ENCODE measurements around the gene ARHGAP10.

ARHGAP10 gene

DNA sequence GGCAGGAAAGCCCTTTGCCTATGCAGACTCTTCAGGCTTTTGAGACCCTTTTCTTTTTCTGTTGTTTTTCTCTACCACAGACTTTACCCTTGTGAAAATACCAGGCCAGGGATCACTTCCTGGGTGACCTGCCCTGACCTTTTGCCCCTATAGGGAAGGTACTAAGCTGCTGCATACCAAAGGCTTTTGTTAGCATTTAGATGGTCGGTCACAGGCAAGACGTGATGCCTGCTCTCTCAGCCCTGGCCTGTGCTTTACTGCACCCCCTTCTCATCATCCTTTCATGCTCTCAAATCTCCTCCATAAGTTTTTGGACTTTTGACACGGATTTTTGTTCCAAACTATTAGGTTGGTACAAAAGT, 98.2 kb downstream of the ARHGAP10 start:
- no peak for DNase-seq

DNA sequence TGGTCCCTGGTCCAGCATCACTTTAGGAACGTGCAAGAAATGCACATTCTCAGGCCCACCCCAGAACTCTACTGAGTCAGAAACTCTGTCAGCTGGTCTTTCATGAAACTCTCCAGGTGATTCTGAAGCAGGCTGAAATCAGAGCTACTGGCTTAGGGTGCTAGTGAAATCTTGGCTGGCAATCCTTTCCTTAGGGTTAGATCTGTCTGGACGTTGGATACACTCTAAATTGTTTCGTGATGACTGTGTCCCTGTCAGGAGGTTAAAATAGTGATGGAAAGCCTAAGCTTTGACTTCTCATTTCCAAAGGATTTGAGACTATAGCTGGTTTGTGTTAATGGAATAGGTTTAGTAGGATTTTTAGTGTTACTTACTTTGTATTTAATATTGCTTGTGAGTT, 99.1 kb downstream of the ARHGAP10 start:
- no peak for DNase-seq

- DNase-seq: peak; percentile 16
Observed at GRCh38 chr4:147831551-147832171, 99.8 kb downstream of the ARHGAP10 start.

GRCh38 chr4:147833254-147833653, 101.4 kb downstream of the ARHGAP10 start:
- DNase-seq: no peak

DNA sequence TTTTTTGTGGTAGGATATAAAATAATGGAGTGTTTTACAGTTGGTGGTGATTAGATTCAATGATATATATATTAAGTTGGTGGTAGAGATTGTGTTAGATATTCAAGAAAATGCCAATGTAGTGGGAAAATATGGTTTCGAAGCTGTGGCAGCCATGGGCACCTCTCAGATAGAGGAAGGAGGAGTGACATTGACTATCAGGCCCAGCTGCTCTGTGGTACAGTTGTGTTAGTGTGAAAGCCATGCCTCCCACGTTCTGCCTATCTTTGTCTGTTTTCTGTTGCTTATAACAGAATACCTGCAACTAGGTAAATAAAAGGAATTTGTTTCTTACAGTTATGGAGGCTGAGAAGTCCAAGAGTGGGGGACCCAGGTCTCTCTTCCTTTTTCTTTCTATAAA, 101.9 kb downstream of the ARHGAP10 start:
- no peak for DNase-seq

DNA sequence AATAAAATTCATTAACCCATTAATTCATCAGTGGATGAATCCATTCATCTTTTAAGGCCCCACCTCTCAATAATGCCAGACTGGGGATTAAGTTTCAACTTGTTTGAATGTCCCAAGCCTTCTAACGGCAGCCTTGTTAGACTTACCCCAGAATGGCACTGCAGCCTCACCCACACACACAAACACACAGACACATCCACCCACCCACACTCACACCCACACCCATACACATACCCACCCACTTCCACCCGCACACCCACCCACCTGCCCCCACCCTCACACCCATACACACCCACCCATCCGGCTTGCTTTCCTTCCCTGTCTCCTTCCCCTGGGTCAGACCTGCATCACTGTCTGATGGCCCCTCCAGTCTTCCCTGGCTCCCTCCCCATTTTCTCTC, 102.6 kb downstream of the ARHGAP10 start:
- no peak for DNase-seq

DNA sequence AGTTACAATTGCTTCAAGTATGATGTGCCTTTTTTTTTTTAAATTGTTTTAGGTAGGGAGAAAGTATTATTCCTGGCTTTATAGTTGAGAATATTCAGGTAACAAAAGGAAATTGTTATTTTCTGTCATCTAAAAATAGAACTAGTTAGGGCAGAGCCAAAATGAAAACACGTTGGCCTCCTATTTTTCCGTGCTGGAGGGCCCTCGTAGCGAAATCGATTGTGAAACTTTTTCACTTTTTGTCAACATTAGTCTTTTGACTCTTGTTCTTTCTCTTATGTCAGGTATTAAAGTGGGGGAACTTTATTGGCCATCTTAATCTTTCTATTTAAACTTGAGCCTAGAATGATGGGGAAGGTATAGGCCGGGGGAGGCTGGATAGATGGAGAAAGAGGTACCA, 104.9 kb downstream of the ARHGAP10 start:
- peak; percentile 64 for DNase-seq

DNA sequence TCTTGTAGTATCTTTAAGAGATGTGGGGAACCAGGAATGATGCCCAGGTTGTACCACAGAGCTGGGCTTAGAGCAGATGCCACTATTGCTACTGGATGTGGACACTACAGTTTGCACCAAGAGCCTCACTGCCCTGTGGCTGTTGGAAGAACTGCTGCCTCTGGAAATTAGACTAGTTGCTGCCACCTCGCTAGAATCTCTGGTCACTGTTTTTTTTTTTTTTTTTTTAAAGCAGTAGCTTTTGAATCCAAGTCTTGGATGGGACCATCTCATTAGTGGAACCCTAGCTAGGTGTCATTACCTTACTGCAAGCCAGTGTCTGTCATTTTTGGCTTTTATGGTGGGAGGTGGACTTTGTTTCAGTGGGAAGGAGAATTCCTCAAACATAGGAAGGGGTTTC, 105.5 kb downstream of the ARHGAP10 start:
- no peak for DNase-seq

- DNase-seq: no peak
Observed at GRCh38 chr4:147837854-147838253, 106.0 kb downstream of the ARHGAP10 start.

- DNase-seq: no peak
Observed at GRCh38 chr4:147839200-147839599, 107.3 kb downstream of the ARHGAP10 start.

DNA sequence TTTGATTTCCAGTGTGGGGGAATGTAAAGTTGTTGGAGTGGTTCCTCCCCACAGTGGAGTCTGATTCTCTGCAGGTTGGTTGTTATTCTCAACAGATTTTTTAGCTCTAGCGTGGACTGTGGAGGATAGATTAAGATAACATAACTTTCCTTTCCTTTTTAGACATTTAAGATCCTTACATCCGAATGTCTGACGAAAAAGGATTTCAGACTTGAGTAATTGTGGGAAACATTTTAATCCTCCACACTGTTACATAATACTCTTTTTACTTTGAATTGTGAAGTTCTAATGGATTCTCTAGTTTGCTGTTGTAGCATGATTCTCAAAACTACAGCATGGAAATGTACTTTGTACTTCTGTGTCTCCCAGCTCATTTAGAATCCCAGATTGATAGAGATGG, 107.8 kb downstream of the ARHGAP10 start:
- DNase-seq: no peak

DNA sequence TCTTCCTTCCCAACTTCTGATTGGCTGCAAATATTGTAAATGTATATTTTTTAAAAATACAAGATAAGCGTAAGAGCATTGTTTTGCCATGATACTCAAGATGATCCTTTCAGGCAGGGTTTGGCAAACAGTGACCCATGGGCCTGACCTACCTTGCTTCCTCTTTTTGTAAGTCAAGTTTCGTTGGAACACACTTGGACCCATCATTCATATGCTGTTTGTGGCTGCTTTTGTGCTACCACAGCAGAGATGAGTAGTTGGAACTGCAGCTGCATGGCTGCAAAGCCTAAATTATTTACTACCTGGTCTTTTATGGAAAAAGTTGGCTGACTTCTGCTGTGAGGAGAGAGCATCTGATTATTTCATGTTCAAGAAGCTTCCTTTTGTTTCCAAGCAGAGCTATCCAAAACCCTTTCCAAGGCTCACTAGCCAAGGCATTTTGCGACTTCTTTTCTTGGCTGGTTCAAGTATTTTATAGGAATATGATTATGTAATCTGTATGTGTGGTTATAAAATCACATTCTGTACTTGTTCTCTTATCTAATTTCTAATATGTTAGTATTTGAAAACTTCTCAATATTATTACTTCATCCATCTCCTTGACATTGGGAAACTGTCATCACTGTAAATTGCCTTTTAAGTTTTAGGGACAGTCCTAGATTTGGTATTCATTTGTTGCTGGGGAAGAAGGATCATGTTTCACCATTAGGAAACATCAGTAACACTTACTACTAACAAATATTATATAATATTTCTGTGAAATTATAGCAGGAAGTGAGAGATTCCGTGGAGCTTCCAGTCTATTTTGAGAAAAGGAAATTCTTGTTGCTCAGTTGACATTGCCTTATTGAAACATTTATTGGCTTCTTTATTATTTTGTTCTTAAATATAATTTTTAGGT, 109.2 kb downstream of the ARHGAP10 start:
- DNase-seq: no peak

GRCh38 chr4:147842573-147842972, 110.7 kb downstream of the ARHGAP10 start:
- DNase-seq: no peak

DNA sequence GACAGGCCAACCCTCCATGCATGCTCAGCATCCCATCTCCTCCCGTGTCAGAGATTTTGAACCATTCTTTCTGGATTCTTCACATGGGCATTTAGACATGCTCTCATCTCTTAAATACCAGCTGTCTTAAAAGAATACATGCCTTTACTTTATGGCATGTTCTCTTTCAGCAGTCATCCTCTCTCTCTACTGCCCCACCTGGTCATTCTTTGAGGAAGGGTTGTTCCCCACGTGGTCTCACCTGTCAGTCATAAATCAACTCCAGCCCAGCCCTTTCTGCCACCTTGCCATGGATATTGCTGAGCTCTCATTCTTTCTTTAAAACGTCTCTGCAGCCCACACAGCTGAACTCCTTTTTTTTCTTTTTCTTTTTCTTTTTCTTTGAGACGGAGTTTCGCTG, 111.3 kb downstream of the ARHGAP10 start:
- peak; percentile 26 for DNase-seq

DNA sequence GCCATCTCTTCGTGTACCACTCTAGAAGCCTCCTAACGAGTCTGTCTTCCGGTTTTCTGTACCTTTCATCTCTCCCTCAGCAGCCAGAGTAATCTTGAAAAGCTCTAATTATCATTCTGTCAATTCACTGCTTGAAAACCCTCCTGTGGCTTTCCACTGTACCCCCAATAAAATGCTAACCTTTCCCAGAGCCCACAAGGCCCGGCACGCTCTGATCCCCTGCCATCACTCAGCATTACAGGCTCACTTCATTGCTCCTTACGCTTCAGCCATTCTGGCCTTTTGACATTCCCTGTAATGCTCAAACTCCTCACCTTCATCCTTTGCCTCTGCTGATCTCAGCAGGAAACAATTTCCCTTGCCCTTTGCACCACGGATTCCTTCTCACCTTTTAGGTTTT, 112.9 kb downstream of the ARHGAP10 start:
- no peak for DNase-seq

DNA sequence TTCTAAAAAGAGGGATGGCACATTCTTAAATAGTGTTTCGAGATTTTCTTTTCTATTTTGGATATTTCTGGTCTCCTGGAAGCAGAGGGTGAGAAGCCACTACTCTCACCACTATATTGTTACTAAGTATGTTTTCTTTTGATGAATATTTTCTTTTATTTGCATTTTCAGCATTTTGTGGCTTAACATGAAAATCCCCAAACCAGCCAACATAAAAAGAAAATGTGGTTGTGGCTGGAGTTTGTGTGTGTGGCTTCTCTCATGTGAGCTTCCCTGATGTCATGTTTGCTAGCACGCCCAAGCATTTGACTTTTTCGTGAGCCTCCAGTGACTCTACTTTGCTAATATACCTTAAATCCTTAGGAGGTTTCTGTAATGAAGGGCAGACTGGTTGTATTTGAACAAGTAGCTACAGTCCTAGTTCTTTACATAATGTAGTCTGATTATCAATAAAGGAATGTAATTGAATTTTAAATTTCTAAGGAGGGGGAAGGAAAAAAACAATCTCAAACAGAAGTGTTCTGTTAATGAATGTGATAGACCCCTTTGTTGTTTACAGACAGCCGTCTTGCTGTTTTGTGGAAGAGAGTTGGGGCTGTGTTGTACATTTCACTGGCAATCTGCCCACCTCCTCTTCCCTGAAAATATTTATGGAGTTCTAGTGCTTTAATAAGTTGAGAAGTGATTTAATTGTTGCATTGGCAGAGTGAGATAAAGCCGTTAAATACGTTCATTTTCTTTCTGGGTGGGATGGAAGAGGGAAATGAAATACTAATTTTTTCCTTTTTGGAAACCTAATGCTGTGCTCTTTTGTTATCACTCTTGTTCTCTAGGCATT, 114.6 kb downstream of the ARHGAP10 start:
- DNase-seq: peak; percentile 63

DNA sequence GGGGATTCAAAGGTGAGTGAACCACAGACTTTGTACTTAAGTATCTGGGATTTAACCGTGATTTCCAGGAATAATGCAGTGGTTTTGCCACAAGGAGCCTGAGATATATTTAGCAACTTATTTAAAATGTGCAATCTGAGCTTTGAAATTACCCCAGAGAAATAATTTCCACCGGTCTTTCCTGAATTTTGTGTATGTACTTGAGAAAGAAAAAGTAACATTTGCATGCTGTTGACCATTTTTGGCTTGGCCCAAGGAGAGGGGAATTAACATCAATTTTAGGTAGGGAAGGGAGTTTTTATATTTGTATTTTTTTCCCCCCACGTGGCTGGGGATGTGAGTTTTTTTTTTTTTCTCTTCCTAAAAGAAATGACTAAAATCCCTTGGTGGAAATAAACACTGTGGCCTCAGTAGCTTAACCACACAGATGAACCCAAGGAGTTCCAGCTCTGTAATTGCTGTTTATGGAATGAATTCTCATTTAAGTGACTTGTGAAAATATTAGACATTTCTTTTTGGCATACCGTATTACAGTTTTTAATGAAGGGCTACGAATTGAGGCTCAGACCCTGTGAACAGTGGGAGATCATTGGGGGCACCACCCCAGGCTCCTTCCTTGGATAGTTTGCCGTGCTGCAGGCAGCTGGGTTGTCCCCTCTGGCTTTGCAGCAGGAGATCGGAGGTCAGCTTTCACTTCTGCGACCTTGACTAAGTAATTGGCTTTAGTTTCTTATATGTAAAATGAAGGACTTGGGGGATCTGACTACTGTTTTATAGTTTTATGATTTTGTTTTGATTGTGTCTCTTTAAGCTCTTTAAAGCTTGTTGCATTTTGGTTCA, 116.1 kb downstream of the ARHGAP10 start:
- DNase-seq: no peak

- DNase-seq: no peak
Observed at GRCh38 chr4:147848634-147849033, 116.7 kb downstream of the ARHGAP10 start.

GRCh38 chr4:147851135-147851534, 119.2 kb downstream of the ARHGAP10 start:
- DNase-seq: no peak

- DNase-seq: no peak
Observed at GRCh38 chr4:147853706-147854105, 121.8 kb downstream of the ARHGAP10 start.

- DNase-seq: no peak
Observed at GRCh38 chr4:147854154-147854553, 122.3 kb downstream of the ARHGAP10 start.

DNA sequence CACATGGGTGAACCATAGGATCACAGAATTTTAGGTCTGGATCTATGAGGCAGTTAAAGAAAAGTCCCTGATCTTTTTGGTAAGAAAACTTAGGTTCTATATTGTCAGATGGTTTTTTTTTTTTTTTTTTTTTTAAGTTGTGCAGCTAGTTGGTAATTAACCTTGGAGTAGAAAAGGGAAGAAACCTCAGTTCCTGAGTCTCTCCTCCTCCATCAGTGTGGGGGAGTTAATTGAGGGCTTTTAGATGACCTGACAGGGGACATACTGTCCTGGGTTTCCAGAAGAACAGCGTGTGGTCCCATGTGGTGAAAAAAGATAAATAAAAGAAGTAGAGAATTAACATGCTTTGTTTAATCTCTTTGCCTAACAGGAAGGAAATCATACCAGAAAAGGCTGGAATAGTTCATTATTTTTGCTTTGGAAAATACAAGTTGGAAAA, 123.7 kb downstream of the ARHGAP10 start:
- DNase-seq: no peak

DNA sequence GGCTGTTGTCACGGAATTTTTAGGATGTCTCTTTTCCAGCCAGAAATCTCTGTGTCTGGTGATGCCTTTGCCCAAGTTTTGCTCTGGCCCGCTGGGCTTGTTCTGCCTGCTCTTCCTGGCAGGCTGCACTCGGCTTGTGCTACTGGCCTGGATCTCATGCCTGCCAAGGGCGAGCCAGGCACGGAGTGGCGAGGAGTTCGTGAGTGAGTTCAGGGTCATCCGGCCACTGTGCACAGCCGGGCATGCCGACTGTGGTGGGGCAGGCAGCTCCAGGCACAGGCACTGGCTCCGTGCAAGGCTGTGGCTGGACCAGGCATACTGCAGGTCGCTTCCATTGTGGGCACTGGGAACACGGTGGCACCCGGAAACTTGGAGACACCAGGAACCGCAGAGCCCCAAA, 129.1 kb downstream of the ARHGAP10 start:
- no peak for DNase-seq

Measured in activated CD4-positive, alpha-beta T cell treated with anti-CD3 and anti-CD28 coated beads, Interleukin-10, Interleukin-2, amounts not matched to agents 100 ng/mL and 50 ng/mL, durations not matched to agents 16 hours and 8 hours (primary cell).